ENCODE measurements around the gene ARFGEF3.

DNA sequence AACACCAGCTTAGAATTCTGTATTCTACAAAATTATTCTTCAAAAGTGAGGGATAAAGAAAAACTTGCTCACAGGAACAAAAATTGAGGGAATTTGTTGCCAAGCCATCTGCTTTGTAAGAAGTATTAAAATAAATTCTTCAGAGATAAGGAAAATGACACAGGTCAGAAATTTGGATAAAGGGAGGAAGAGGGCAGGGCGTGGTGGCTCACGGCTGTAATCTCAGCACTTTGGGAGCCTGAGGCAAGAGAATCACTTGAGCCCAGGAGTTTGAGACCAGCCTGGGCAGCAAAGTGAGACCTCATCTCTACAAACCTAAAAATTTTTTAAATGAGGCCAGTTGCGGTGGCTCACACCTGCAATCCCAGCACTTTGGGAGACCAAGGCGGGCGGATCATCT lies 227.8 kb downstream of the ARFGEF3 start:
- TF ChIP-seq, protein P1, sequence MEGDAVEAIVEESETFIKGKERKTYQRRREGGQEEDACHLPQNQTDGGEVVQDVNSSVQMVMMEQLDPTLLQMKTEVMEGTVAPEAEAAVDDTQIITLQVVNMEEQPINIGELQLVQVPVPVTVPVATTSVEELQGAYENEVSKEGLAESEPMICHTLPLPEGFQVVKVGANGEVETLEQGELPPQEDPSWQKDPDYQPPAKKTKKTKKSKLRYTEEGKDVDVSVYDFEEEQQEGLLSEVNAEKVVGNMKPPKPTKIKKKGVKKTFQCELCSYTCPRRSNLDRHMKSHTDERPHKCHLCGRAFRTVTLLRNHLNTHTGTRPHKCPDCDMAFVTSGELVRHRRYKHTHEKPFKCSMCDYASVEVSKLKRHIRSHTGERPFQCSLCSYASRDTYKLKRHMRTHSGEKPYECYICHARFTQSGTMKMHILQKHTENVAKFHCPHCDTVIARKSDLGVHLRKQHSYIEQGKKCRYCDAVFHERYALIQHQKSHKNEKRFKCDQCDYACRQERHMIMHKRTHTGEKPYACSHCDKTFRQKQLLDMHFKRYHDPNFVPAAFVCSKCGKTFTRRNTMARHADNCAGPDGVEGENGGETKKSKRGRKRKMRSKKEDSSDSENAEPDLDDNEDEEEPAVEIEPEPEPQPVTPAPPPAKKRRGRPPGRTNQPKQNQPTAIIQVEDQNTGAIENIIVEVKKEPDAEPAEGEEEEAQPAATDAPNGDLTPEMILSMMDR (IDR thresholded peaks at IDR 0.05) = no peak
- no peak for TF ChIP-seq POLR2A (IDR thresholded peaks at IDR 0.05)
